DMS114 treated with DMSO at 0.1 percent for 48 hours (cell line): ENCODE results near the gene PCED1A.

Experiments
- DNase-seq: peaks from one replicate; lab custom pipeline; 2025; ENCODE audit not compliant: unreplicated experiment; lab: John Stamatoyannopoulos, UW

PCED1A gene, protein sequence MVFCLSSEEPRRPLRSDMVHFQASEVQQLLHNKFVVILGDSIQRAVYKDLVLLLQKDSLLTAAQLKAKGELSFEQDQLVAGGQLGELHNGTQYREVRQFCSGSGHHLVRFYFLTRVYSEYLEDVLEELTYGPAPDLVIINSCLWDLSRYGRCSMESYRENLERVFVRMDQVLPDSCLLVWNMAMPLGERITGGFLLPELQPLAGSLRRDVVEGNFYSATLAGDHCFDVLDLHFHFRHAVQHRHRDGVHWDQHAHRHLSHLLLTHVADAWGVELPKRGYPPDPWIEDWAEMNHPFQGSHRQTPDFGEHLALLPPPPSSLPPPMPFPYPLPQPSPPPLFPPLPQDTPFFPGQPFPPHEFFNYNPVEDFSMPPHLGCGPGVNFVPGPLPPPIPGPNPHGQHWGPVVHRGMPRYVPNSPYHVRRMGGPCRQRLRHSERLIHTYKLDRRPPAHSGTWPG

DNA sequence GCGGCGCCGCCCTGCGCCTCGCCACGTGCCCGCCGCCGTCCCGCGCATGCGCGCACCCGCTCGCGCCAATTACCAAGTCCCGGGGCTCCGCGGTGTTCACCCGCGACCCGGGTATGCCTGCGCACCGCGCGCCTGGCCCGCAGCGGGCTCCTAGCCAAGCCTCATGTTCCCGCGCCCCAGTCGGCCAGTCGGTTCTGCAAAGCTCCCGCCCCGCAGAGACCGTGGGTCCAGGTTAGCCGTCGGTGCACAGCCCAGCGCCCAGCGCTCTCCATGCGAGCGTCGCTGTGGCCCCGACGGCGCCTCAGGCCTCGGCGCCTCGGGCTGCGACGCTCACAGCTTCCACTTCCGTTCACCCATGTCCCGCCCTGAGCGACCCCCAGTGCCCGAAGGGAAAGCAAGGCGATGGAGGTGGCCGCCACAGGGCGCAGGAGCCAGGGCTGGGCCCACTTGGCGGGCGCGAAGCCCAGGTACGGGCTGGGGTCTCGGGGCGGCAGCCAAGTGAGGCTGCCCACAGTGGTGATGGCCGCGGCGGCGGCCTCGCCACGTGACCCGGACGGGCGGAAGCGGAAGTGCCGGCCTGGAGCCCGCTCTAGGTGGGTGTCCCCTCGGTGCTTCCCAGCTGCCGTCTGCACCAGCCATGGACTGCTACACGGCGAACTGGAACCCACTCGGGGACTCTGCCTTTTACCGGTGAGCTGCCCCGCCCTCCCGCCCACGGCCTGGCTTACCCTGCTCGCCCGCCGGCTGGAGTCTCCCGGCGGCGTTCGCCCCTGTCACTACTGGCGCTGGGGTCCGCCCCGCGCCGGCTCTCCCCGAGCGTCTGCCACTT lies at the start of gene PCED1A, which contains the start of gene VPS16:
TSS of gene PCED1A (minus strand) at position 518 of the 829 bp plus-strand sequence. CDS start 743 bp downstream, outside the sequence.
TSS of gene VPS16 (plus strand) at position 608 of the 829 bp plus-strand sequence. CDS start at position 638, 30 bp downstream.
- peak; percentile 71 for DNase-seq

DNA sequence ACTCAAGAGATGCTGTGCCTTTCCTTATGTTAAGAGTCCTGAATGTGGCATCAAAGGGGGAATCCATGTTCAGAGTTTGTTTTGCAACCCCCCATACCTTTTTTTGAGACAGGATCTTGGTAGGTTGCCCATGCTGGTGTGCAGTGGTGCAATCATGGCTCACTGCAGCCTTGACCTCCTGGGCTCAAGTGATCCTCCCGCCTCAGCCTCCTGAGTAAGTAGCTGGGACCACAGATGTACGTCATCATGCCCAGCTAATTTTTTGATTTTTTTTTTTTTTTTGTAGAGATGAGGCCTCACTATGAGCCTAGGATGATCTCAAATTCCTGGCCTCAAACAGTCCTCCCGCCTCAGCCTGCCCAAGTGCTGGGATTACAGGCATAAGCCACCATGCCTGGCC lies 49.3 kb upstream of the PCED1A start:
- no peak for DNase-seq

GRCh38 chr20:2889209-2889608 lies 48.8 kb upstream of the PCED1A start:
- no peak for DNase-seq

DNA sequence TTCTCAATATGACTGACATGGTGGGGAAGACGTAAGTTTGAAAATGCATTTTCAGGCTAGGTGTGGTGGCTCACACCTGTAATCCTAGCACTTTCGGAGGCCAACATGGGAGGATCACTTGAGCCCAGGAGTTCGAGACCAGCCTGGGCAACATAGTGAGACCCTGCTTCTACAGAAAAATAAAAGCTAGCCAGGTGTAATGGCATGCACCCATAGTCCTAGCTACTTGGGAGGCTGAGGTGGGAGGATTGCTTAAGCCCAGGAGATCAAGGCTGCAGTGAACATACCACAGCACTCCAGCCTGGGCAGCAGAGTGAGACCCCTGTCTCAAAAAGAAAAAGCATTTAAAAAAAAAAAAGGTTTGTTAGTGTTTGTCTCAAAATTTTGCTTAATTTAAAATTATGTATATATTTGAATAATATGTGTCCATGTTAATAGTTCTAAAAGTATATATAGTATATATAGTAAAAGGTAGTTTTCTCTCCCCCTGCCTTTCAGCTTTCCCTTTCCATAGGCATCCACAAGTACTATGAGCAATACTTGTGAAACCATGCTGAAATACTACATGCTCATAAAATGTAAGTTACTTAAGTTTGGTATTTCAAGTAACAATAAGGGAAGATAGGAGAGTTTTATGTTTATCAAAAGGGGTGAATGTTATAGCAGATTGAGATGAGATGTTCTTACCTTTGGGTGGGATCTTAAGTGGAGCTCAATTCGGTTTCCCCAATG lies 47.9 kb upstream of the PCED1A start:
- no peak for DNase-seq

DNA sequence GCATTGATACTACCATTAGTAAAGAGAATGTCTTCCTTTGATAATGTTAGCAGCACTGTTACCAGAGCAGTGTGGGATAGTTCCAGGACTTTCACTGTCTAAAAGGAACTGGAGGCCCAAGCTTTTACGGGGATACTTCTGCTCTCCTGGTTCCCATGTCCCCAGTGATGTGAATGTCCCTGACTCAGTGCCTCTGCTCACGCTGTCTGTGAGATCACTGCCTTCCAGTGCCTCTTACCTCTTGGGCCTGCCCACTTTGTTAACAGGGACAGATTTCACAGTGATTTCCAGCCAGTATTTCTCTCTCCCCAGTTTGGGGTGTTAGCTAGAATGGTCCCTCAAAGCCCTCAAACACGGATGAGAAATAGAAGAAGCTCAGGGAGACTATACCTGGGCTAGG lies 47.3 kb upstream of the PCED1A start:
- no peak for DNase-seq

DNA sequence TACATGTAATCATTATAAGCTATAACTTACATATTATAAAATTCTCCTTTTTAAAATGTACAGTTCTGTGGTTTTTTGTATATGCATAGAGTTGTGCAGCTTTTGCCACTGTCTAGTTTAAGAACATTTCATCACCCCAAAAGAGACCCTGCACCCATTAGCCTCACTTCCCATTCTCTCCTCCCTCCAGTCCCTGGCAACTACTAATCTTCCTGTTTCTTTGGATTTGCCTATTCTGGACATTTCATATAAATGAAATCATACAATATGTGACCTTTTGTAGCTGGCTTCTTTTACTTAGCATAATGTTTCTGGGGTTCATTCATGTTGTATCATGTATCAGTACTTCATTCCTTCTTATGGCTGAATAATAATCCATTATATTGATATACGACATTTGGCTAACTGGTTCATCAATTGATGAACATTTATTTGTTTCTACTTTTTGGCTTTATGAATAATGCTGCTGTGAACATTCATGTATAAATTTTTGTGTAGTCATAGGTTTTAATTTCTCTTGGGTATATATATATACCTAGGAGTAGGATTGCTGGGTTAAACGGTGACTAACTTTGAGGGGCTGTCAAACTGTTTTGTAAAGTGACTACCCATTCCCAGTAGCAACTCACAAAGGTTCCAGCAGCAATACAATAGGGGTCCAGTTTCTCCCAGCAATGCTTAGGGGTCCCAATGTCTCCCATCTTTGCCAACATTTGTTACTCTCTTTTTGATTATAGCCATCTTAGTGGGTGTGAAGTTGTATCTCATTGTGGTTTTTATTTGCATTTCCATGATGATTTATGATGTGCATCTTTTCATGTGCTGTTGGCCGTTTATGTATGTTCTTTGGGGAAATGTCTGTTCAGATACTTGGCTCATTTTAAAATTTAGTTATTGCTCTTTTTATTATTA lies 43.5 kb upstream of the PCED1A start:
- no peak for DNase-seq

- no peak for DNase-seq
These were observed 40.2 kb upstream of the PCED1A start for GRCh38 chr20:2880650-2881049.

- no peak for DNase-seq
These were observed 38.7 kb upstream of the PCED1A start for GRCh38 chr20:2879146-2879545.

GRCh38 chr20:2878515-2878914 lies 38.1 kb upstream of the PCED1A start:
- DNase-seq: no peak

- DNase-seq: no peak
These were observed 35.3 kb upstream of the PCED1A start for GRCh38 chr20:2875690-2876203.

DNA sequence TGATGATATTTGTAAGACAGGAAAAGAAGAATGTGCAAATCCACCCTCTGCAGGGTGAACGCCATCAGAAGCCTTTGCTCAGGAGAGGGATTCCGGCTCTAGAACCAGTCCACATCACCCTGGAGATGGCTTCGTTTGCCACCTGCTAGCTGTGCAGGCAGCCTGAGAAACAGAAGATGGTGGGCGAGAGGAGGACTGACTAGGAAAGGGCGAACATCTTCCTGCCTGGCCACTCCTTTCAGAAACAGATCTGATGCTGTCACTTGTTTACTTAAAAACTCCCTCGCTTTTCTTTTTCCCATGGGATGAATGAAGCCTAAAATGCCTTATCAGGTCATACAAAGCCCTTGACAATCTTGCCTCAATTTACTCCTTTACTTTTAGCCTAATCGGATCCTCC lies 34.0 kb upstream of the PCED1A start:
- no peak for DNase-seq

- no peak for DNase-seq
These were observed 33.2 kb upstream of the PCED1A start for GRCh38 chr20:2873747-2874041.

GRCh38 chr20:2873010-2873746 lies 32.7 kb upstream of the PCED1A start, which contains the start of gene PTPRA:
PTPRA (plus strand) TSS chr20:2873481; CDS start chr20:2964278, 90,797 bp downstream.
- peak; percentile 71 for DNase-seq

GRCh38 chr20:2872459-2873009 lies 32.1 kb upstream of the PCED1A start:
- DNase-seq: peak; percentile 18

DNA sequence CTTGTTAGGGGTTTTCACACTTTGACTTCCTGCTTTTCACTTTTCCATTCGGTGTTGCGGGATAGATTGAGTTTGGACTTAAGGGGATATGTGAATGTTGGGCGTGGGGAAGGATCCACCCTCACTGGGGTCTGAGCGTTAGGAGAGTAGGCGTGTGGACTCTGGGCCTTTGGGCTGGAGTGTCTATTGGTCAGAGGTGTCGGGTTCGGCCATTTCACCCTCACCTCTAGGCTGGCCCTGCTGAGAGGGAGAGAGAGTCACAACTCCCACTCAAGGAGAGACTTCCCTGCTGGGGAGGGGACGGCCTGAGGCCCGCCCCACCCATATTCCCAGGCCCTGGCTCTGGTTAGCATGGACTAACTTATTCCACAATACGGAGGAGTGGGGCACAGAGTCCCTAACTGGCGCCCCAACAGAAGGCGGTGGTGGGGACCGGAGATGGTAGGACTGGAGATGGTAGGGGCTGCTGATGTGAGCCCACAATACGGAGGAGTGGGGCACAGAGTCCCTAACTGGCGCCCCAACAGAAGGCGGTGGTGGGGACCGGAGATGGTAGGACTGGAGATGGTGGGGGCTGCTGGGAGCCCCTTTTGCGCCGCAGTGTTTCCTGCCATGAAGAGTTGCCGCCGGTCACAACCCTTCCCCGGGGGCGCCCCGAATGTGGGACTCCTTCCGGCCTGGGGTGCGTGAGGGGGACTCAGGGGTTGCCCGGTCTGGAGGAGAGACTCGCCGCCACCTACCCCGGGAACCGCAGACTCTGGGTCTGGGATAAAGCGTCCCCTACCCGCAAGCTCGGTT lies 31.4 kb upstream of the PCED1A start:
- no peak for DNase-seq

GRCh38 chr20:2871111-2871465 lies 30.6 kb upstream of the PCED1A start:
- no peak for DNase-seq

- no peak for DNase-seq
These were observed 28.9 kb upstream of the PCED1A start for GRCh38 chr20:2869381-2869780.
